Body of pancreas (tissue), 4 donors: Measurements from ENCODE around the gene USP49.

Source experiments
- POLR2A ChIP-seq, 3 donors: fragments of 450-650 bp; IDR thresholded peaks; one replicate each; pipeline ENCODE4 v1.6.1; 2016; ENCODE audit warnings: antibody characterized with exemption in 3 of 3, mild to moderate bottlenecking in 2 of 3
- TF ChIP-seq, protein P1 (sequence below), 7 experiments: fragments of 450-650 bp in 4 of 7; fragments of 200-600 bp in 3 of 7; sonication (generic) in 3 of 7; IDR thresholded peaks; one replicate each; pipeline ENCODE4 v1.5.1; 2016 to 2019; ENCODE audit warnings: antibody characterized with exemption in 7 of 7

DNA sequence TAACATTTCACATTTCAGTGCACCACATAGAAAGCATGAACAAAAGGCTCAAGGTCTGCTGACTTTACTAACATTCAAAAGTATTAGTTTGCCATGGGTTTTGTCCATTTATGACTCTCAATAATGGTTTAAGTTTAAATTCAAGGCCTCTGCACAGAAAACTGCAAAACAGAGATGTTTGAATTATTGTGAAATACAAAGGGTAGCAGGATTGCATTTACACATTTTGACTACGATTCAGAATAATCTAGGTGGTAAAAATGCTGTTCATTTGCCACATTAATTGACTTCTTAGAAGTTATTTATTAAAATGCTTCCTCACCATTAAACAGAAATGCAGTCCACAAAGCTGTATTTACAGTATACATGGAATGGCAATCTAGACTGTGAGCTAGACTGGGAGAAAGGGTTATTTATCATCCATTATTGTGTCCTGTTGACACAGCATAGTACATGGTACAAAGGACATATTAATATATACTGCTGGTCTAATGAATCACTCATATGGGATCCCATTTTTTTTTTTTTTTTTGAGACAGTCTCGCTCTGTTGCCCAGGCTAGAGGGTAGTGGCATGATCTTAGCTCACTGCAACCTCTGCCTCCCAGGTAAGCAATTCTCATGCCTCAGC, 18.0 kb downstream of the USP49 start:
- TF ChIP-seq, protein P1, sequence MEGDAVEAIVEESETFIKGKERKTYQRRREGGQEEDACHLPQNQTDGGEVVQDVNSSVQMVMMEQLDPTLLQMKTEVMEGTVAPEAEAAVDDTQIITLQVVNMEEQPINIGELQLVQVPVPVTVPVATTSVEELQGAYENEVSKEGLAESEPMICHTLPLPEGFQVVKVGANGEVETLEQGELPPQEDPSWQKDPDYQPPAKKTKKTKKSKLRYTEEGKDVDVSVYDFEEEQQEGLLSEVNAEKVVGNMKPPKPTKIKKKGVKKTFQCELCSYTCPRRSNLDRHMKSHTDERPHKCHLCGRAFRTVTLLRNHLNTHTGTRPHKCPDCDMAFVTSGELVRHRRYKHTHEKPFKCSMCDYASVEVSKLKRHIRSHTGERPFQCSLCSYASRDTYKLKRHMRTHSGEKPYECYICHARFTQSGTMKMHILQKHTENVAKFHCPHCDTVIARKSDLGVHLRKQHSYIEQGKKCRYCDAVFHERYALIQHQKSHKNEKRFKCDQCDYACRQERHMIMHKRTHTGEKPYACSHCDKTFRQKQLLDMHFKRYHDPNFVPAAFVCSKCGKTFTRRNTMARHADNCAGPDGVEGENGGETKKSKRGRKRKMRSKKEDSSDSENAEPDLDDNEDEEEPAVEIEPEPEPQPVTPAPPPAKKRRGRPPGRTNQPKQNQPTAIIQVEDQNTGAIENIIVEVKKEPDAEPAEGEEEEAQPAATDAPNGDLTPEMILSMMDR (IDR thresholded peaks at IDR 0.05): no peak
- no peak for TF ChIP-seq POLR2A (IDR thresholded peaks at IDR 0.05)
